Skin epidermis (tissue), 12 donors: ENCODE measurements around the gene CSGALNACT2.
"Not testable (repeated sequence)": the region's sequence is repeated elsewhere in the genome, so short reads cannot be mapped to it uniquely, and the experiment has no call there.

Source experiments
- H3K27ac ChIP-seq, 21 experiments: fragments of 200-600 bp; sonication (generic) in 11 of 21; one replicate each; pipeline ENCODE4 v1.5.0; 2020; ENCODE audit warnings: mild to moderate bottlenecking in 3 of 21, inconsistent platforms in 2 of 21, moderate library complexity in 2 of 21
- H3K4me3 ChIP-seq, 7 experiments: fragments of 200-600 bp; sonication (generic) in 2 of 7; one replicate each; pipeline ENCODE4 v1.5.0; 2020; ENCODE audit warnings: inconsistent platforms in 2 of 7, mild to moderate bottlenecking in 2 of 7, moderate library complexity in 1 of 7

The CSGALNACT2 gene

DNA sequence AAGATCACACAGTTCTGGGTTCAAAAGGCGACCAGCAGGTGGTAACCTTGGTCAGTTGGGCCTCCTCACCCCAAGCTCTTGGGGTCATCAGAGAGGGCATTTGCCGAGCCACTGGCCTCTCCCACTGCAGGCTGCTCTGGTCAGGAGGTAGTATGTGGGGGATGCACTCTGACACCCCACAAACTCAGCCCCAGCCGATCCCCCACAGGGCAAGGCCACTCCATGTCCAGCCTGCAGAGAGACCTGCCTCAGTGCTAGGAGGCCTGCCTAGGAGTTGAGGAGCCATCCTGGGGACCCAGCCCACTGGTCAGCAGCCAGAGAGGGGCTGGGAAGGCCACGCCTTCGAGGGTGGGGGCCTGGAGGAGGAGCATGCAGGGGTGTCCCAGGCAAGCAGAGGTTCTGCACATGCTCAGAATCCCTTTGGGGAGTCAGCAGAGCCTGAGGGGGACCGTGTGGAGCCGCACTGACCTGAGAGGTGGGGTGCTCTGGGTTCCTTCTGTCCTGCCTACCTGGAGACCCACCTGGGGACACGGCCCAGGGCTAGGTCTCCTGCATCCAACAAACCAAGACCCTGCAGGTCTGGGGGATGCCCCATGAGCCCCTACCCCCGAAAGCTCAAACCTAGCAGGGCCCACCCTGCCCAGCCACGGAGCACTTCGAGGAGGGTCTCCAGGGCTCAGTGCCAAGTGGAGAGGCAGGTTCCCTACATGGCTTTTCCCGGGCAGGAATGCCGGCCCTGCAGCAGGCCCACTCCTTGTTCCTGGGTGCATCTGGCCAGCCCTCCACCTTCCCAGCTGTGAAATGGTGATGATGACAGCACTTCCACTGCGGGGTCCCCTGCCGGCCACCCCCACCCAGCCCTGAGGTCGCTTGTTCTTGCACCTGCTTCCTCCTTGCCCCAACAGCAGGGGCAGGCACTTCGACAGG, 70.2 kb downstream of the CSGALNACT2 start:
- H3K4me3 ChIP-seq = no peak overlapping the region
- no peak overlapping the region for H3K27ac ChIP-seq

DNA sequence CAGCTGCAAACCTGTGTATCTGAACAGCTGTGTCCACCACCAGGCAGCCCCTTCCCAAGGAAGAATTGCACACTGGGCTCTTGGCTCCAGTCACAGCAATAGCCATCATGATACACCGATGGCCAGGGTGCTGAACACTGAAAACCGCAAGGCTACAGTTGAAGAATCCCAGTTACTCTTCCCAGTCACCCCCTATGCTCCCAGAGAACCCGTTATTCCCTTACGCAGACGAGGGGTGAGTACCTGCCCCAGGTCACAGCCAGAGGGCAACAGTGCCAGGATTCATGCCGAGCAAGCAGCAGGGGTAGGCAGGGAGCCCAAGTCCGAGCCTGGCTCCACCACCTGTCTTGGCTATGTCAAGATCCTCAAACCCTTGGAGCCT, 70.8 kb downstream of the CSGALNACT2 start:
- H3K27ac ChIP-seq = no peak overlapping the region
- H3K4me3 ChIP-seq = no peak overlapping the region

- H3K4me3 ChIP-seq = no peak overlapping the region
- no peak overlapping the region for H3K27ac ChIP-seq
Measured at GRCh38 chr10:43209651-43210141, 71.5 kb downstream of the CSGALNACT2 start.

- H3K27ac ChIP-seq = no peak overlapping the region
- no peak overlapping the region for H3K4me3 ChIP-seq
Measured at GRCh38 chr10:43210556-43210955, 72.3 kb downstream of the CSGALNACT2 start.

DNA sequence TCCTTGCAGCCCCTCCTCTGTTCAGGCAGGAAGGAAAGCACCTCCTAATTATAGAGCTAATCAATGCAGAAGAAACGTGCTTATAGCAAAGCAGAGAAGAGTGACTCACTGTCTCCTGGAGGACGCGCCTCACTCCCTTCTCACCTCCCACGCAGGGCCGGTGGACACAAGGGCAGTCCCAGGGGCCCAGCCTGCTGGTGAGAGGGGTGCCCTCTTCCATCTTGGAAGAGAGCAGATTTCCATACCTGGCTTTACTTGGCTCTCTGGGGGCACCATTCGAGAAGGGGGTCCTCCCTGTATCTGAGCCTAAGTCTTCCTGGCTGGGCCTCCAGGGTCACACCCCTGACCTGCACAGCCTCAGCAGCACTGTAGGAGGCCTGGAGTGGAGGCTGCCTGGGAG, 72.8 kb downstream of the CSGALNACT2 start:
- H3K4me3 ChIP-seq = no peak overlapping the region
- no peak overlapping the region for H3K27ac ChIP-seq

GRCh38 chr10:43211431-43212042, 73.3 kb downstream of the CSGALNACT2 start:
- no peak overlapping the region for H3K27ac ChIP-seq
- no peak overlapping the region for H3K4me3 ChIP-seq

DNA sequence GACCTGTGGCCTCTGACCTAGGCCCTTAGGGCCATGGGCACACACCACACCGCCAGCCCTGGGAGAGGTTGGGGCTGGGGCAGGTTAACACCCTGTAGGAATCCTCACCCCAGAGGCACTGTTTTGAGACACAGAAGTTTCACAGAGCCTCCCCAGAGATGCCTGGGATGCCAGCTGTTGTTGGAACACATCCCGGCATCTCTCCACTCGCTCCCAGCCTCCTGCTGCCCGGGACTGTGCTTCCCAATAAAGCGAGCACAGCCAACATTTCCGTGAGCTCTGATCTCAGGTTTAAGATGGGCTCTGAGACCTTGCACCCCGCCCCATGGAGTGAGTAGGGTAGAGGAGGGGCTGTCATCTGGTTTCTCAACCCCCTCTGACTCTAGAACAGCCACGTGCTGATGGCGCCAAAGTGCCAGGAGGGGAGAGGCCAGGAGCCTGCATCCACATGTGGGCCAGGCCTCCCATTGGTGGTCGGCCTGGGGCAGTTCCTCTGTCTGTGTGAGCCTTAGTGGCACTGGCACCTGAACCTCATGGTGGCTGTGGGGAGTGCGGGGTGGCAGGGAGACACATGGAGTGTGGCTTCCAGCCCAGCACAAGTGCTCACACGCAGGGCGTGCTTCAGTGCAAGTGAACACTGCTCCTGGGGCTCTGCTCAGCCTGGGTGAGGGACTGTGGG, 73.9 kb downstream of the CSGALNACT2 start:
- H3K4me3 ChIP-seq = no peak overlapping the region
- no peak overlapping the region for H3K27ac ChIP-seq

- no peak overlapping the region for H3K4me3 ChIP-seq
- H3K27ac ChIP-seq = no peak overlapping the region
Measured at GRCh38 chr10:43214071-43214955, 76.1 kb downstream of the CSGALNACT2 start.

DNA sequence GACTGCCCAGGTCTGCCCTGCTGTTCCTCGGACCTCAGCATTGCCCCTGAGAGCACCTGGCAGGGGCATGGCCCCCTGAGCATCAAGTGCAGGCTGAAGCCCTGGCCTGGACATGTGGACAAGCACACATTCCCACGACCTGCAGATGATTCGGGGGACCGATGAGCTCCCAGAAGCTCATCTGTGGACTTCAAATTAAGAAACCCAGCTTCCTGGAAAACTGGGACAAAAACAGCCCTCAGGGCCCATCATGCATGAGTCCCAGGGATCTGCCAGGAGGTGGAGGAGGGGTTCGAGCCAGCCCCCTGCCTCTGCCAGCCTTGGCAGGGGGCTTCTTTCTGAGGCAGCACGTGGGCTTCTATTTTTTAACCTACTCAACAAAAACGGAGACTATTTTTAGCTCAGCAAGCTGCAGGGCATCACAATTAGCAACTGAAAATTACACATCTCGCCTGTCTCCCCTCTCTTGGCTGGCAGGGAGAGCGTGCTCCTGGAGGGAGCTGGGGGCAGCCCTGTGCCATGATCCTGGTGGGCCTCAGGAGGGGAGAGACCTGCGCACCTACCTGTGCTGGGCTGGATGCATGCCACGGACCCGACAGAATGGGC, 76.8 kb downstream of the CSGALNACT2 start:
- Histone ChIP-seq H3K27ac (no peak overlapping the region), H3K4me3 (no peak overlapping the region)

- Histone ChIP-seq H3K4me3 (no peak overlapping the region), H3K27ac (no peak overlapping the region)
Measured at GRCh38 chr10:43215758-43216455, 77.7 kb downstream of the CSGALNACT2 start.

DNA sequence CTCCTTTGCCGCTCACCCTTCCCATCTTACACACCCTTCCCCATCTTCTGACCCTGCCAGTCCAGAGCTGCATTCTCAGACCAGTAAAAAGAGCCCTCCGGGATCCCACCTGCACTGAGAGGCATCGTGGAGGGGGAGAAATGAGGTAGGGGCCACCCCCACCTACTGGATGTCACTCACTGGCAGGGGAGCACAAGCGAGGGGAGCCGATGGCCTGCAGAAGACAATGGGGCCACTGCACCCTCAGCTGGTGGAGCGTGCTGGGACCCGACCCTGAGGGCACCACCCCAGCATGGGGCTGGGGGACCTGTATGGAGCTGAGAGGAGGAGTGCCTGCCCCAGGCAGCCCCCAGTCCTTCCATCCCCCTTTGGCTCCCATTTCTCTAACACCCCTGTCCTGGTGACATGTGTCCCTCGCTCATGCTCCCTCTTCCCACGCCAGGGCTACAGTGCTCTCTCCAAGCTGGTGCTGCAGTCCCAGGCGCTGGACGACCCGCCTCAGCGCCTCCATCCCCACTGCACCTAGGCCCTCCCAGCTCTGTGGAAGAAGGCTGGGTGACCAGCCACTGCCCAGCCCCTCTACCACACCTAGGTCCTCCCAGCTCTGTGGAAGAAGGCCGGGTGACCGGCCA, 78.8 kb downstream of the CSGALNACT2 start:
- H3K27ac ChIP-seq = no peak overlapping the region
- H3K4me3 ChIP-seq = no peak overlapping the region

- H3K27ac ChIP-seq = no peak overlapping the region
- no peak overlapping the region for H3K4me3 ChIP-seq
Measured at GRCh38 chr10:43217563-43218205, 79.4 kb downstream of the CSGALNACT2 start.

DNA sequence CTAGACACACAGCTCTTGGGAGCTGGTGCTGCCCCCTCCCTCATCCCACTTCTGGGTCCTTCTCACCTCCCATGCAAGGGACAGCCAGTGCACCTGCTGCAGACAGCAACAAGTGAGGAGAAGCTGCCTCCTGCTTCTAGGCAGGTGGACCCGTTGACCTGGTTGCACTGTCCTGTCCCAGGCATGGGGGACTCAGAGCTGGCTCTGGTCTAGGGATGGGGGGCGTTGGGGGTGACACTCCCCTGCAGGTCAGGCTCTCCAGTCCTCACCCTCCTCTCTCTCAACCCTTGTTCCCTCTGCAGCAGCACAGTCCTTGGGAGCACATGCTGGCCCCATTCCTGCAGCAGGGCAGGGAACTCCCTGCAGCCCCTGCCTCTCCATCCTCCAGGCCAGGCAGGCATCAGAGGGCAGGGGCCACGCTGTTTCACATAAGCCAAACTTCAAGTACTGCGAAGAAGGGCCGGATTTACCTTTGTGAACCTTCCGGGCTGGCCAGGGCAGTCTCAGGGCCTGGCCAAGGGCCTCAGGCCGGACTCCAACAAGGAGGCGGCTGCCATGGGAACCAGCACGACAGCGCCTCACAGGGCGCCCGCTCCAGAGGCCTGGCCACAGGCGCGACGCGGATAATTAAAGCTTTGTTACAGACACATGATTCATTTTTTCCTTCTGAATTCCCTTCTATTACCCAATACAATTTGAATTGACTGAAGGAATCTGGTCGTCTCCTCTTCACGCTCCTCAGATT, 80.1 kb downstream of the CSGALNACT2 start:
- Histone ChIP-seq H3K27ac (peak overlapping the region in 1 of 21 experiments; percentile 36), H3K4me3 (no peak overlapping the region)

- H3K27ac ChIP-seq = peak overlapping the region in 3 of 21 experiments; percentile 17 to 53 (median 36)
- H3K4me3 ChIP-seq = no peak overlapping the region
Measured at GRCh38 chr10:43218951-43219837, 80.9 kb downstream of the CSGALNACT2 start.

DNA sequence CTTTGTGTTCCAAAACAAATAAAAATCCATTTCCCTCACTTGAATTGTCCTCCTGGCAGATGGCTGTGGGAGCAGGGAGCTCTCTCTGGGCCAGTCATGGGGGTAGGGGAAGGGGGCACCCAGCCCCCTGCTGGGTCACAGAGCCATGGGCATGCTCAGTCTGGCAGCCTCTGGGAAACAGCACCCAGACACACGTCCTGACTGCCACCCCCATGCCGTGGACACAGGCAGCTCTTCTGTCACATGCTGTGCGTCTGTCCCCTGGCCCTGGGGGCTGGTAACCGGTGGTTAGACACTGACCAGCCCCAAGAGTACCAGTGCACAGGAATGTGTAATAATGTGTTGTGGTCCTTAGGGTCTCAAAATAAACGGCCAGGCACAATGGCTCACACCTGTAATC, 81.6 kb downstream of the CSGALNACT2 start:
- no peak overlapping the region for H3K4me3 ChIP-seq
- H3K27ac ChIP-seq = peak overlapping the region in 1 of 21 experiments; percentile 17

DNA sequence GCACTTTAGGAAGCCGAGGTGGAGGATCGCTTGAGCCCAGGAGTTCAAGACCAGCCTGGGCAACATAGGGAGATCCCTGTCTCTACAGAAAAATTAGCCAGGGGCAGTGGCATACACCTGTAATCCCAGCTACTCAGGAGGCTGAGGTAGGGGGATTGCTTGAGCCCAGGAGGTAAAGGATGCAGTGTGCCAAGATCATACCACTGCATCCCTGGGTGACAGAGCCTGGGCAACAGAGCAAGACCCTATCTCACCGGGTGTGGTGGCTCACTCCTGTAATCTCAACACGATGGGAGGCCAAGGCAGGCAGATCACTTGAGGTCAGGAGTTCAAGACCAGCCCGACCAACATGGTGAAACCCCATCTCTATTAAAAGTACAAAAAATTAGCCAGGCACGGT, 82.0 kb downstream of the CSGALNACT2 start:
- H3K27ac ChIP-seq, H3K4me3 ChIP-seq: not testable (repeated sequence)
